Hepatocyte (in vitro differentiated cells): ENCODE measurements around the gene ODC1. TPM values are rescaled to one million over a fixed set of nuclear protein-coding genes. Genes with fewer than 3 reads are reported as not detected.

Experiments
- DNase-seq: peaks from one replicate; pipeline ENCODE4 v3.0.0-alpha.2; 2016; ENCODE audit warnings: low spot score
- H2AFZ ChIP-seq: fragments of 200-600 bp; sonication (generic); 2 replicates; pipeline ENCODE4 v1.6.0; 2016; ENCODE audit warnings: antibody characterized with exemption, mild to moderate bottlenecking
- H3K27ac ChIP-seq: fragments of 200-600 bp; sonication (generic); 2 replicates; pipeline ENCODE4 v1.5.1; 2016; ENCODE audit warnings: mild to moderate bottlenecking
- H3K27me3 ChIP-seq: fragments of 200-600 bp; sonication (generic); 2 replicates; pipeline ENCODE4 v1.6.1; 2016
- H3K36me3 ChIP-seq: fragments of 200-600 bp; sonication (generic); replicated peaks from 2 replicates; pipeline ENCODE4 v1.5.1; 2016; ENCODE audit warnings: low read depth; ENCODE audit not compliant: insufficient read depth
- H3K4me1 ChIP-seq: fragments of 200-600 bp; sonication (generic); 2 replicates; pipeline ENCODE4 v1.5.1; 2016; ENCODE audit warnings: mild to moderate bottlenecking, moderate library complexity; ENCODE audit not compliant: insufficient read depth
- H3K4me2 ChIP-seq: fragments of 200-600 bp; sonication (generic); 2 replicates; pipeline ENCODE4 v1.6.0; 2016
- H3K4me3 ChIP-seq: fragments of 200-600 bp; sonication (generic); 2 replicates; pipeline ENCODE4 v1.5.1; 2016; ENCODE audit warnings: mild to moderate bottlenecking
- H3K79me2 ChIP-seq: fragments of 200-600 bp; sonication (generic); 2 replicates; pipeline ENCODE4 v1.6.0; 2017; ENCODE audit warnings: mild to moderate bottlenecking
- H3K9me2 ChIP-seq: fragments of 200-600 bp; sonication (generic); replicated peaks from 2 replicates; pipeline ENCODE4 v1.6.0; 2017; ENCODE audit warnings: mild to moderate bottlenecking; ENCODE audit not compliant: insufficient read depth
- H3K9me3 ChIP-seq: fragments of 200-600 bp; sonication (generic); 2 replicates; pipeline ENCODE4 v1.5.1; 2016; ENCODE audit warnings: low read depth, mild to moderate bottlenecking
- H4K20me1 ChIP-seq: fragments of 200-600 bp; sonication (generic); 2 replicates; pipeline ENCODE4 v1.6.0; 2016; ENCODE audit warnings: mild to moderate bottlenecking; ENCODE audit not compliant: insufficient read depth, poor library complexity, severe bottlenecking
- CTCF ChIP-seq: fragments of 200-600 bp; sonication (generic); IDR thresholded peaks from 2 replicates; pipeline ENCODE4 v1.5.1; 2016; ENCODE audit warnings: antibody characterized with exemption, mild to moderate bottlenecking; ENCODE audit not compliant: poor library complexity
- EZH2 ChIP-seq: fragments of 200-600 bp; sonication (generic); IDR thresholded peaks from 2 replicates; pipeline ENCODE4 v1.6.1; 2016; ENCODE audit warnings: antibody characterized with exemption, mild to moderate bottlenecking, borderline replicate concordance
- EZH2phosphoT487 ChIP-seq: fragments of 200-600 bp; sonication (generic); IDR thresholded peaks from one replicate; pipeline ENCODE4 v1.6.1; 2018; ENCODE audit warnings: antibody characterized with exemption, mild to moderate bottlenecking, low read depth, moderate library complexity; ENCODE audit not compliant: unreplicated experiment, severe bottlenecking
- WGBS: methylation state at CpG from one replicate; pipeline ENCODE4 v1.1.6; 2016; ENCODE audit warnings: low lambda C conversion rate; ENCODE audit errors: missing lambda C conversion rate; 5-methylcytosine and 5-hydroxymethylcytosine counted together
- polyA plus RNA-seq: library from polyadenylated mRNA; unstranded; fragments of >200 nt; fragmentation: Nextera tagmentation; extraction: Ambion mirVana; gene quantifications from 2 replicates; pipeline ENCODE4 v1.2.1, GENCODE V29; 2016
- total RNA-seq: library from RNA; depleted of rRNA; stranded (reverse); fragments of >200 nt; gene quantifications from 2 replicates; pipeline ENCODE4 v1.2.3, GENCODE V29; 2014

Gene ODC1
- total and polyA plus RNA-seq, 2 experiments from 2014 or later, result 92.8 to 165 TPM

GRCh38 chr2:10397297-10397875, 50.7 kb downstream of the ODC1 start:
- peaks cover 7% of the 10 kb centered on the region for H3K79me2 ChIP-seq
- H2AFZ ChIP-seq, result no peak overlapping the region
- WGBS, result 90% methylated on average over 16 of the region's 16 CpGs
- no peaks in the 10 kb centered on the region for H3K9me3 ChIP-seq
- H3K27me3 ChIP-seq, result no peaks in the 10 kb centered on the region
- H3K9me2 ChIP-seq, result no peaks in the 10 kb centered on the region
- H3K4me3 ChIP-seq, result no peak overlapping the region
- no peak for TF ChIP-seq CTCF
- no peak for TF ChIP-seq EZH2
- TF ChIP-seq EZH2phosphoT487, result no peak
- H3K4me1 ChIP-seq, result peaks cover 14% of the 10 kb centered on the region
- no peak for DNase-seq
- H3K4me2 ChIP-seq, result no peak overlapping the region
- no peak overlapping the region for H3K27ac ChIP-seq
- no peaks in the 10 kb centered on the region for H3K36me3 ChIP-seq
- no peaks in the 10 kb centered on the region for H4K20me1 ChIP-seq

GRCh38 chr2:10396464-10396863, 51.7 kb downstream of the ODC1 start:
- Histone ChIP-seq H3K27ac (no peak overlapping the region), H3K4me2 (no peak overlapping the region), H3K9me3 (no peaks in the 10 kb centered on the region), H2AFZ (no peak overlapping the region), H4K20me1 (no peaks in the 10 kb centered on the region), H3K27me3 (no peaks in the 10 kb centered on the region), H3K9me2 (no peaks in the 10 kb centered on the region), H3K4me1 (peaks cover 8% of the 10 kb centered on the region), H3K36me3 (no peaks in the 10 kb centered on the region), H3K4me3 (no peak overlapping the region), H3K79me2 (peaks cover 14% of the 10 kb centered on the region)
- TF ChIP-seq EZH2 (no peak), EZH2phosphoT487 (no peak), CTCF (no peak)
- no peak for DNase-seq
- 93% methylated on average over 13 of the region's 13 CpGs for WGBS

GRCh38 chr2:10395893-10396292, 52.2 kb downstream of the ODC1 start:
- Histone ChIP-seq H4K20me1 (no peaks in the 10 kb centered on the region), H3K79me2 (peaks cover 16% of the 10 kb centered on the region), H3K27ac (no peak overlapping the region), H3K36me3 (no peaks in the 10 kb centered on the region), H3K4me2 (no peak overlapping the region), H3K9me2 (no peaks in the 10 kb centered on the region), H3K4me1 (peaks cover 2% of the 10 kb centered on the region), H3K9me3 (no peaks in the 10 kb centered on the region), H2AFZ (no peak overlapping the region), H3K27me3 (no peaks in the 10 kb centered on the region), H3K4me3 (no peak overlapping the region)
- 89% methylated on average over 14 of the region's 14 CpGs for WGBS
- no peak for DNase-seq
- TF ChIP-seq EZH2 (no peak), EZH2phosphoT487 (no peak), CTCF (no peak)

GRCh38 chr2:10393640-10393982, 54.5 kb downstream of the ODC1 start:
- H3K4me3 ChIP-seq, result no peak overlapping the region
- no peak overlapping the region for H2AFZ ChIP-seq
- H3K27ac ChIP-seq, result no peak overlapping the region
- no peaks in the 10 kb centered on the region for H3K27me3 ChIP-seq
- DNase-seq, result no peak
- no peaks in the 10 kb centered on the region for H4K20me1 ChIP-seq
- peaks cover 19% of the 10 kb centered on the region for H3K79me2 ChIP-seq
- H3K4me2 ChIP-seq, result no peak overlapping the region
- no peaks in the 10 kb centered on the region for H3K9me2 ChIP-seq
- TF ChIP-seq EZH2, result no peak
- no peak for TF ChIP-seq CTCF
- TF ChIP-seq EZH2phosphoT487, result no peak
- H3K4me1 ChIP-seq, result peaks cover 11% of the 10 kb centered on the region
- 89% methylated on average over 4 of the region's 4 CpGs for WGBS
- no peaks in the 10 kb centered on the region for H3K36me3 ChIP-seq
- no peaks in the 10 kb centered on the region for H3K9me3 ChIP-seq
